Activated CD8-positive, alpha-beta memory T cell treated with anti-CD3 and anti-CD28 coated beads, Interleukin-2, amount 50 U/mL, for 1 hour (primary cell): ENCODE measurements around the gene TMED5.
A peak's percentile ranks its signal among the peaks of the same experiment; 100 is the strongest.
"Not testable (repeated sequence)": the region's sequence is repeated elsewhere in the genome, so short reads cannot be mapped to it uniquely, and the experiment has no call there.

Source experiments
- DNase-seq: peaks from one replicate; pipeline ENCODE4 v3.0.0-alpha.2; 2020; ENCODE audit errors: extremely low read depth

TMED5 gene

GRCh38 chr1:93179886-93180722 lies at the start of gene TMED5:
TSS of gene TMED5 (minus strand) at chr1:93180413. CDS start at chr1:93180242, 171 bp downstream.
- DNase-seq: peak; percentile 91

GRCh38 chr1:93223023-93223675 lies 42.9 kb upstream of the TMED5 start:
- DNase-seq: no peak

GRCh38 chr1:93221913-93222312 lies 41.7 kb upstream of the TMED5 start:
- no peak for DNase-seq

GRCh38 chr1:93220716-93221115 lies 40.5 kb upstream of the TMED5 start:
- DNase-seq: not testable (repeated sequence)

GRCh38 chr1:93219443-93219842 lies 39.2 kb upstream of the TMED5 start:
- DNase-seq: no peak

- no peak for DNase-seq
These were observed 35.1 kb upstream of the TMED5 start for GRCh38 chr1:93215322-93215721.

GRCh38 chr1:93207211-93207610 lies 27.0 kb upstream of the TMED5 start:
- DNase-seq: no peak

- DNase-seq: no peak
These were observed 26.3 kb upstream of the TMED5 start for GRCh38 chr1:93206567-93206954.

GRCh38 chr1:93205892-93206566 lies 25.8 kb upstream of the TMED5 start:
- DNase-seq: no peak

GRCh38 chr1:93200714-93201113 lies 20.5 kb upstream of the TMED5 start:
- DNase-seq: no peak

- DNase-seq: no peak
These were observed 19.9 kb upstream of the TMED5 start for GRCh38 chr1:93200086-93200620.

GRCh38 chr1:93199150-93199549 lies 18.9 kb upstream of the TMED5 start:
- DNase-seq: no peak

- DNase-seq: no peak
These were observed 16.4 kb upstream of the TMED5 start for GRCh38 chr1:93196591-93196990.

- DNase-seq: no peak
These were observed 14.2 kb upstream of the TMED5 start for GRCh38 chr1:93194231-93194990.

GRCh38 chr1:93190432-93190831 lies 10.2 kb upstream of the TMED5 start:
- no peak for DNase-seq

- DNase-seq: no peak
These were observed 6.5 kb upstream of the TMED5 start for GRCh38 chr1:93186667-93187066.

- peak; percentile 21 for DNase-seq
These were observed 755 bp upstream of the TMED5 start, which contains the start of gene CCDC18 for GRCh38 chr1:93180723-93181613. TSS of gene CCDC18 (plus strand) at chr1:93180724. CDS start at chr1:93183362, 2,638 bp downstream.

- DNase-seq: no peak
These were observed 1.8 kb downstream of the TMED5 start for GRCh38 chr1:93178418-93178817.

GRCh38 chr1:93177991-93178390 lies 2.2 kb downstream of the TMED5 start:
- DNase-seq: no peak

GRCh38 chr1:93174638-93175037 lies 5.6 kb downstream of the TMED5 start:
- not testable (repeated sequence) for DNase-seq
